ENCODE data around the gene PRDM12.
A peak's percentile ranks its signal among the peaks of the same experiment; 100 is the strongest.

Gene PRDM12

GRCh38 chr9:130689572-130689936 lies 25.2 kb downstream of the PRDM12 start:
- DNase-seq (ENCODE audit: low read depth in 2 of 3, low spot score in 2 of 3): no peak

GRCh38 chr9:130689937-130690700 lies 25.7 kb downstream of the PRDM12 start:
- no peak for DNase-seq (ENCODE audit: low read depth in 2 of 3, low spot score in 2 of 3)

GRCh38 chr9:130692321-130692720 lies 27.9 kb downstream of the PRDM12 start:
- no peak for DNase-seq (ENCODE audit: low read depth in 2 of 3, low spot score in 2 of 3)

DNA sequence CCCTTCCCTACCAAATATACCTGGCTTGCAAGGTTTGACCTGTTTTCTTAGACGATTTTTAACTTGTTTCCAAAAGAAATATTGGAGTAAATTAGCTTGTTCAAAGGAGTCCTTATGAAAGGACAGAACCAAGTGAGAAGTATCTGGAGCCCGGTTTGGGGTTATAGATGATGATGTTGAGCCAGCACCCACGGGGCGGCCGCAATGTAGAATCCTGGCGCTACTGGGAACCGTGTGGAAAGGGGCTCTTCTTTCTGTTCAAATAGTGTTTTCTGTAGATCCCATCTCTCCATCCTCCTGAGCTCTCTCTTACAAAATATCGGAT lies 28.7 kb downstream of the PRDM12 start:
- DNase-seq (ENCODE audit: low read depth in 2 of 3, low spot score in 2 of 3): no peak

GRCh38 chr9:130693426-130694191 lies 29.2 kb downstream of the PRDM12 start, which contains the start of gene EXOSC2:
TSS of gene EXOSC2 (plus strand) at chr9:130693780. CDS start at chr9:130693792, 12 bp downstream.
- peak; percentile 79 to 89 (median 88) for DNase-seq (ENCODE audit: low read depth in 2 of 3, low spot score in 2 of 3)

- DNase-seq (ENCODE audit: low read depth in 2 of 3, low spot score in 2 of 3): no peak
These were observed 29.8 kb downstream of the PRDM12 start for GRCh38 chr9:130694205-130694604.

GRCh38 chr9:130696139-130696650 lies 31.8 kb downstream of the PRDM12 start:
- no peak for DNase-seq (ENCODE audit: low read depth in 2 of 3, low spot score in 2 of 3)

GRCh38 chr9:130696996-130697395 lies 32.6 kb downstream of the PRDM12 start:
- no peak for DNase-seq (ENCODE audit: low read depth in 2 of 3, low spot score in 2 of 3)

GRCh38 chr9:130698514-130698913 lies 34.1 kb downstream of the PRDM12 start:
- no peak for DNase-seq (ENCODE audit: low read depth in 2 of 3, low spot score in 2 of 3)

DNA sequence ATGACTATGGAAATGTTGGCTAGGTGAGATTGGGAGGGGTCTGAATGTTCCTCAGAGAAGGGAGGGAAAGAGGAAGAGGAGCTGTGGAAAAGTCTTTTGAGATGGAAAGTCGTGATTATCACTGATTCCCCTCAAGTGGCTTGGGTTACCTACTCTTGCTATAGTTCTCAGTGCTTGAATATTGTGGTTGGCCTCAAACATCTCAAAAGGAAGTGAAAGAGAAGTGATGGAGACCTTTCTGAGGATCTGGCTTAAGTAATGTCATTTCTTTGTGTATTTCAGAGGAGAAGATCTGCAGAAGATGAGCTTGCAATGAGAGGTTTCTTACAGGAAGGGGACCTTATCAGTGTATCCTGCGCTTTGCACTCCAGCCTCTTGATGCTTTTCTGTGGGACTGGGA lies 34.7 kb downstream of the PRDM12 start:
- no peak for DNase-seq (ENCODE audit: low read depth in 2 of 3, low spot score in 2 of 3)

GRCh38 chr9:130701059-130702022 lies 36.9 kb downstream of the PRDM12 start:
- peak in 2 of 3 experiments; percentile 58 to 68 for DNase-seq (ENCODE audit: low read depth in 2 of 3, low spot score in 2 of 3)

DNA sequence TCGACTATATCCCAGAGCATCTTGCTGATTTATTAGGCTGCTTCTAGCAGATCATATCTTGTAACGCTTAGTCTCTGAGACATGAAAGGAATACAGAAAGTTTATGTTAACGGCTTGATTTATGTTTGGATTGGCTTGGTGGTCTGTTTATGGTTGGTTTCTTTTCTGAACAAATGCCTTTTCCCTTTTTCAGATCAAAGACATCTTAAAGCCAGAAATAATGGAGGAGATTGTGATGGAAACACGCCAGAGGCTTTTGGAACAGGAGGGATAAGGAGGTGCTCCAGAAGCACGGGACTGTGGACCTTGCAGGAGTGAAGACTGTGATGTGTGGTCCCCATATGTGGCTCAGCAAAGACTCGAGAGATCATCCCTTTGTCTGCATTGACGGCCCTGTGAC lies 39.1 kb downstream of the PRDM12 start:
- DNase-seq (ENCODE audit: low read depth in 2 of 3, low spot score in 2 of 3): no peak

DNA sequence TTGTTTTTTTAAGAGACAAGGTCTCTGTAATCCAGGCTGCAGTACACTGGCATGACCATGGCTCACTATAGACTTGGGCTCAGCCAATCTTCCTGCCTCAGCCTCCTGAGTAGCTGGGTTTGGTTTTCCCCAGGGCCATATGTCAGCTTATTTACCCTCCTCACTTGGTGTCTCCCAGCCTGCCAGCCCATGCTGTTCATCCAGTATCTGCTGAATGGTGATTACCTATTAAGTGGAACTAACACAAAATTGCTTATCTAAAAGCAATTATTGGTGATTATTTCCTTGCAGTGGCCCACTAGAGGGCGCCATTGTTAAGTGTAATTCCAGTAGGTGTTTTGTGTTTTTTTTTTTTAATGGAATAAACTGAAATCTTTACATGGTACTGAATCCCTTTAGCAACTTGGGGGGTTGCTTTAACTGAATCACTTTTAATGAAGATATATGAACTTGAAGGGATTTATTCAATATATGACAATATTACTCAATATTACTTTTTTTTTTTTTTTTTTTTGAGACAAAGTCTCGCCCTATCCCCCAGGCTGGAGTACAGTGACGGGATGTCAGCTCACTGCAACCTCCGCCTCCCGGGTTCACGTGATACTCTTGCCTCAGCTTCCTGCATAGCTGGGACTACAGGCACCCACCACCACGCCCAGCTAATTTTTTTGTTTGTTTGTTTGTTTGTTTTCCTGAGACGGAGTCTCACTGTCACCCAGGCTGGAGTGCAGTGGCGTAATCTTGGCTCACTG lies 43.0 kb downstream of the PRDM12 start:
- DNase-seq (ENCODE audit: low read depth in 2 of 3, low spot score in 2 of 3): peak in 2 of 3 experiments; percentile 38

DNA sequence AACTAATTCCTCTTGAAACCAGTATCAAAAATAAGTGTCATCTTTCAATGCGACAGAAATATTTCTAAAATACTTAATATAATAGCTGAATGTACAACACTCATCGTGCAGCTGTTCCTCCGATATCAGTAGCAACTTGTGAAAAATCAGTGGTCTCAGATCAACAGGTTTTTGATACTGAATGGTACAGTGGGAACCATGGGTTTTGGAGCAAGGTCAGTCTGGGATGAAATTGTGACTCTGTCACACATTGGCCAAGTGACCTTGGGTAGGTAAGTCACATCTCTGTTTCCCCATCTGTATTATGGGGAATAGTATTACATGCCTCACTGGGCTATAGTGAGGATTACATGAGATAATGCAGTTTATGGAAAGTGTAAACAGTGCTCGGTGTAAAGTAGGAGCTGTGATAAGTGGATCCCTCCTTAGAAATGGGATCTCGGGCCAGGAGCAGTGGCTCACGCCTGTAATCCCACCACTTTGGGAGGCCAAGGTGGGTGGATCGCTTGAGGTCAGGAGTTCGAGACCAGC lies 46.5 kb downstream of the PRDM12 start:
- DNase-seq (ENCODE audit: low read depth in 2 of 3, low spot score in 2 of 3): no peak

DNA sequence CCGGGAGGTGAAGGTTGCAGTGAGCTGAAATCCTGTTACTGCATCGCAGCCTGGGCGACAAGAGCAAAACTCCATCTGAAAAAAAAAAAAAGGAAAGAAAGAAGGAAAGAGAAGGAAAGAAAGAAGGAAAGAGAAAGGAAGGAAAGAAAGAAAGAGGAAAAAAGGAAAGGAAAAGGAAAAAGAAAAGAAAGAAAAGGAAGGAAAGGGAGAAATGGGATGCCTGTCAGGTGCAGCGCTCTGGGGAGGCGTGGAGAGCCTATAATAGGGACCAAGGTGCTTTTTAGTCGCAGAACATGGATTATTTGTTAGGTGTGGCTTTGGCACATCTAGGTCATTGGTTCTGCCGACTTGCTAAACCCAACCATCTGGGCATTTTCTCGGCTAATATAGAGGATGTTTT lies 47.1 kb downstream of the PRDM12 start:
- no peak for DNase-seq (ENCODE audit: low read depth in 2 of 3, low spot score in 2 of 3)

- peak; percentile 88 to 91 (median 90) for DNase-seq (ENCODE audit: low read depth in 2 of 3, low spot score in 2 of 3)
These were observed 48.3 kb downstream of the PRDM12 start for GRCh38 chr9:130712564-130713285.

GRCh38 chr9:130713286-130713960 lies 49.0 kb downstream of the PRDM12 start:
- DNase-seq (ENCODE audit: low read depth in 2 of 3, low spot score in 2 of 3): no peak

DNA sequence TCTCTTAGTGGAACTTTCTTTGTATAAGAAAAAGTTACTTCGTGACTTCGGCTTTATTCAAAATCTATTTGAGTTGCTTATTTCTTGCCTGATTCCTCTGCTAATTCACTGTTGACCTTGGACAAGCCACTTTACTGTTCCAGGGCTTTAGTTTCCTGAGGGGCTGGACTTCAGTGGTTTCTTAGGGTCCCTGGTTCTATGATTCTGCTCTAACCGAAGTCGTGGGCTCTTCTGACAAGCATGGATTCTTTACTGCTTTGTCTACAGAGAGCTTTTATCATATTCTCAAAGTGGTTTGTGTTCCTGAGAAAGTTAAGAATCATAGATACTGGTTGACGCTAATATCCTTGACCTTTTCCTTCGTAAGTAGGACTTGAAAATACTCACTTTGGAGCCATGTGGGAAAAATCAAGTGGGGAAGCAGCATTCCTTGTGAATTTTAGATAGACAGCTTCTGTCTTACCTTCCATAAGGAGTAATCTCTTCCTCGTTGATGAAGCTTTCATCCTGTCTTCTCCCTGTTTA lies 50.3 kb downstream of the PRDM12 start:
- DNase-seq (ENCODE audit: low read depth in 2 of 3, low spot score in 2 of 3): no peak

GRCh38 chr9:130715270-130715669 lies 50.9 kb downstream of the PRDM12 start:
- no peak for DNase-seq (ENCODE audit: low read depth in 2 of 3, low spot score in 2 of 3)

Data from activated CD8-positive, alpha-beta memory T cell treated with anti-CD3 and anti-CD28 coated beads for 48 hours (primary cell).